HCEC 1CT (cell line): ENCODE data around the gene MGAM2.

Experiments used
- DNase-seq: peaks from one replicate; pipeline ENCODE4 v3.0.0-alpha.2; 2017

MGAM2 gene

GRCh38 chr7:142123184-142123583 is 11.7 kb downstream of the MGAM2 start:
- no peak for DNase-seq

- no peak for DNase-seq
Observed at GRCh38 chr7:142125256-142125955, 13.9 kb downstream of the MGAM2 start.

GRCh38 chr7:142130267-142130666 is 18.7 kb downstream of the MGAM2 start:
- no peak for DNase-seq

GRCh38 chr7:142131439-142132185 is 20.1 kb downstream of the MGAM2 start:
- DNase-seq, result no peak

- no peak for DNase-seq
Observed at GRCh38 chr7:142133731-142134148, 22.2 kb downstream of the MGAM2 start.

- no peak for DNase-seq
Observed at GRCh38 chr7:142134909-142135308, 23.4 kb downstream of the MGAM2 start.

- no peak for DNase-seq
Observed at GRCh38 chr7:142138996-142139395, 27.5 kb downstream of the MGAM2 start.

GRCh38 chr7:142139597-142140400 is 28.3 kb downstream of the MGAM2 start:
- no peak for DNase-seq

DNA sequence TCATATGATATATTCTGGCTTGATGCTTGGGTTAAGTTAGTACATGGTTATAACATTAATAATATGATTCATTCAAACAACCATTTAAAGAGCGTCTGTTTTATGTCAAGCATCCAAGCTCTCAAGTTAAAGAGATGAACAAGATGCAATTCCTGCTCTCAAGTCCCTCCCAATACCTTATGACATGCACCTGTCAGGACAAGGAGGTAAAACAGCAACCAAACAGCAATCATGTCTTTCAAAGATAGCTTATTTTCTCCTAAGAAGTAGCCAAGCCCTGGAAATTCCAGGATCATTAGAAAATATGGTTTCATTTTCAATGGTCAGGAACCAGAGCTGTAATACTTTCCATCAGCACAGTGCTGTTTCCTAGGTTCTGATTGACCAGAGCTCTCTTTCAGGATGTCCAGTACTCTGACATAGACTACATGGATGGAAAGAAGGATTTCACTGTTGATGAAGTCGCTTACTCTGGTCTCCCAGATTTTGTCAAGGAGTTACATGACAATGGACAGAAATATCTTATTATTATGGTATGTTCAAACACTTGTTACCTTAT is 29.0 kb downstream of the MGAM2 start:
- no peak for DNase-seq

DNA sequence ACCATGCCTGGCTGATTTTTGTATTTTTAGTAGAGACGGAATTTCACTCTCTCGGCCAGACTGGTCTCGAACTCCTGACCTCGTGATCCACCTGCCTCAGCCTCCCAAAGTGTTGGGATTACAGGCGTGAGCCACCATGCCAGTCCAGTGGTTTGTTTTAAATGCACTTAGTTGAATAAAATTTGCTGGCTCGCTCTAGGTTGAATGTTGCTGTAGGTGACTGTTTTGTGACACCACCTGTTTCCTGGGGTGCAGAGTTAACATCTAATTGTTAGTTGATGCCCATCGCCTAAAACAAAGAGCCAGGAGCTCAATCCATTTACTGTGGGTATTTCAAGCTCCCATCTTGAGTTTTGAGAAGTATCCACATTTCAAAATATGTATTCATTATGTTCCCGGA is 31.2 kb downstream of the MGAM2 start:
- no peak for DNase-seq

DNA sequence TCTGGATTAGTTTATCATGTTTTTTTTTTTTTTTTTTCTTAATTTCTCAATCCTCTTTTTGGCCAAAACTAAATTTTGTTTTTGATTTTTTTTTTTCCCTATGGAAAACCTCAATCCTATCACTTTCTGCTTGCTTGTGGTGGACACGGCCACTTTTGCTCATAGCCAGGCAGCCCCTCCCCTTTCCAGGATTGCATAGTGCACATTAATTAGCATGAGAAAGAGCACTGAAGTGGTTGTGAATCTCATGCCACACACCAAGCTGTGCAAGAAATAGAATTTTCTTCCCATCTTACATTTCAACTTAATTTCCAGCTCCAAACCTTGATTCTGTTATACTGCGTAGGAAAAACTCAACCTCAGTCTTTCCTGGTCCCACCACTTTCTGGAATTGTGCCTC is 34.6 kb downstream of the MGAM2 start:
- DNase-seq, result no peak

GRCh38 chr7:142150356-142150755 is 38.8 kb downstream of the MGAM2 start:
- DNase-seq, result no peak

- no peak for DNase-seq
Observed at GRCh38 chr7:142150869-142151268, 39.4 kb downstream of the MGAM2 start.

DNA sequence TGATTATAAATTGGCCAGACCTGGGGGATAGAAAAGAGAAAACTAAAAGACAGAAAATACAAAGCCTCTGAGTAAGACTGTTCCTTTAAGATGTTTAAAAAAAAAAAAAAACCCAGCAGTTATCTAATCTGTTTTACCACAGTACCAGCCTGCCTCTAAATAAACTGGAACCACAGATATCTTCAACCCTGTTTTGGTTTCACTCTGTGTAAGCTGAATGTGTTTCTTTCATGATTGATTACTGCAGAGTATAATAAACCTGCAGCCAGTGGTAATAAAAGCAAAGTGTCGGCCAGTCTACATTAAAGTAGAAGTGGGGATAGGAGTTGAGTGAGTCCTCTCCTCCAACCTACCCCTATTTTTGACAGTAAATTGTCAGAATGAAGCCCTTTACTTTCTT is 40.6 kb downstream of the MGAM2 start:
- no peak for DNase-seq

GRCh38 chr7:142153400-142153799 is 41.9 kb downstream of the MGAM2 start:
- no peak for DNase-seq

- no peak for DNase-seq
Observed at GRCh38 chr7:142158736-142159496, 47.4 kb downstream of the MGAM2 start.

- DNase-seq, result no peak
Observed at GRCh38 chr7:142161921-142162320, 50.4 kb downstream of the MGAM2 start.

GRCh38 chr7:142168746-142169145 is 57.2 kb downstream of the MGAM2 start:
- DNase-seq, result no peak

- no peak for DNase-seq
Observed at GRCh38 chr7:142172932-142173331, 61.4 kb downstream of the MGAM2 start.

DNA sequence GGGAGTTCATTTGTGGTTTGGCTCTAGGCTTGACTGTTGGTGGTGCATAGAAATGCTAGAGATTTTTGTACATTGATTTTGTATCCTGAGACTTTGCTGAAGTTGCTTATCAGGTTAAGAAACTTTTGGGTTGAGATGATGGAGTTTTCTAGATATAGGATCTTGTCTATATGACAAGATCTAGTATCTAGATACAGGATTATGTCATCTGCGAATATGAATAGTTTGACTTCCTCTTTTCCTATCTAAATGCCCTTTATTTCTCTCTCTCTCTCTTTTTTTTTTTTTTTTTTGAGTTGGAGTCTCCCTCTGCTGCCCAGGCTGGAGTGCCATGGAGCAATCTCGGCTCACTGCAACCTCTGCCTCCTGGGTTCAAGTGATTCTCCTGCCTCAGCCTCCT is 62.9 kb downstream of the MGAM2 start:
- DNase-seq, result no peak

DNA sequence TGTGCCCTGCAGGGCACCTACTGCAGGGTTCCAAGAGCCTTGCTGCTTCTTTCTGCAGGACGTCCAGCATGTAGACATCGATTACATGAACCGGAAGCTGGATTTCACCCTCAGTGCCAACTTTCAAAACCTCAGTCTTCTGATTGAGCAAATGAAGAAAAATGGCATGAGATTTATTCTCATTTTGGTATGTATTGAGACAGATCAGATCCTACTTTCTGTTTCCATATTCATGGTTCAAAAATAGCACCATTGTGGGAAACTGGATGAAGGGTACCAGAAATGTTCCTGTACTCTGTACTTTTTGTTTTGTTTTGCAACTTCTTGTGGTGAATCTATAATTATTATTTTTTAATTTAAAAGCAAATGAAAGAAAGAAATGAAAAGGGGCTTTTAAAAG is 64.1 kb downstream of the MGAM2 start:
- no peak for DNase-seq

DNA sequence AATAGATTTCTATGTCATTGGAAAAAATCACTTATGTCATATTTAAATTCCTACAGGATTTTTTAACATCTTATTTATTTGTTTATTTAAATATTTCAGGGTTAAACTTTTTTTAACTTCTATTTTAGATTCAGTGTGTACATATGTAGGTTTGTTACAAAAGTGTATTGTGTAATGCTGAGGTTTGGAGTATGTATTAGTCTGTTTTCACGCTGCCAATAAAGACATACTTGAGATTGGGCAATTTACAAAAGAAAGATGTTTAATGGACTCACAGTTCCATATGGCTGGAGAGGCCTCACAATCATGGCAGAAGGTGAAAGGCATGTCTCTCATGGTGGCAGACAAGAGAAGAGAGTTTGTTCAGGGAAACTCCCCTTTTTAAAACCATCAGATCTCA is 65.4 kb downstream of the MGAM2 start:
- DNase-seq, result no peak

DNA sequence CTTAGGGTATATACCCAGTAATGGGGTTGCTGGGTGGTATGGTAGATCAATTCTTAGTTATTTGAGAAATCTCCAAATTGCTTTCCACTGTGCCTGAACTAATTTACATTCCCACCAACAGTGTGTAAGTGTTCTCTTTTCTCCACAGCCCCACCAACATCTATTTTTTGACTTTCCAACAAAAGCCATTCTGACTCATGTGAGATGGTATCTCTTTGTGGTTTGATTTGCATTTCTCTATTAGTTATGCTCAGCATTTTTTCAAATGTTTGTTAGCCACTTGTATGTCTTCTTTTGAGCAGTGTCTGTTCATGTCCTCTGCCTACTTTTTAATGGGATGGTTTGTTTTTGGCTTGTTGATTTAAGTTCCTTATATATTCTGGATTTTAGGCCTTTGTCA is 66.4 kb downstream of the MGAM2 start:
- no peak for DNase-seq
